HG03520 (cell line): ENCODE data around the gene PLA2G1B.

Experiments used
- ATAC-seq: cut with Tn5 transposase; IDR thresholded peaks from one replicate; pipeline ENCODE4 v1.9.1; 2021; ENCODE audit warnings: mild to moderate bottlenecking, moderate library complexity; ENCODE audit not compliant: unreplicated experiment

Gene PLA2G1B

GRCh38 chr12:120328228-120328627 lies 649 bp upstream of the PLA2G1B start:
- ATAC-seq, result no peak

GRCh38 chr12:120324841-120325417 lies 2.6 kb downstream of the PLA2G1B start:
- ATAC-seq, result no peak

- no peak for ATAC-seq
Observed at GRCh38 chr12:120323772-120324171, 3.8 kb downstream of the PLA2G1B start.

GRCh38 chr12:120321382-120322202 lies 6.0 kb downstream of the PLA2G1B start:
- ATAC-seq, result no peak

- peak; percentile 98 for ATAC-seq
Observed at GRCh38 chr12:120317224-120318105, 10.1 kb downstream of the PLA2G1B start.

- ATAC-seq, result no peak
Observed at GRCh38 chr12:120316798-120317223, 10.8 kb downstream of the PLA2G1B start.

GRCh38 chr12:120314220-120314619 lies 13.4 kb downstream of the PLA2G1B start:
- no peak for ATAC-seq

GRCh38 chr12:120301962-120302815 lies 25.4 kb downstream of the PLA2G1B start, which contains the start of gene SIRT4:
Gene SIRT4 (plus strand): TSS chr12:120302321. CDS start chr12:120303562, 1,241 bp downstream.
- ATAC-seq, result peak; percentile 89

- ATAC-seq, result peak; percentile 28
Observed at GRCh38 chr12:120292661-120293531, 34.7 kb downstream of the PLA2G1B start, which contains the start of gene RNU4-1. Gene RNU4-1 (minus strand): TSS chr12:120293237.

GRCh38 chr12:120292411-120292660 lies 35.2 kb downstream of the PLA2G1B start:
- ATAC-seq, result peak; percentile 13

GRCh38 chr12:120290609-120291305 lies 36.8 kb downstream of the PLA2G1B start:
- ATAC-seq, result no peak

GRCh38 chr12:120287491-120287890 lies 40.1 kb downstream of the PLA2G1B start:
- no peak for ATAC-seq

GRCh38 chr12:120286768-120287490 lies 40.6 kb downstream of the PLA2G1B start:
- ATAC-seq, result no peak

- no peak for ATAC-seq
Observed at GRCh38 chr12:120284381-120284780, 43.2 kb downstream of the PLA2G1B start.

- ATAC-seq, result no peak
Observed at GRCh38 chr12:120283318-120283717, 44.3 kb downstream of the PLA2G1B start.

- no peak for ATAC-seq
Observed at GRCh38 chr12:120278137-120279069, 49.2 kb downstream of the PLA2G1B start.

- no peak for ATAC-seq
Observed at GRCh38 chr12:120276734-120277133, 50.8 kb downstream of the PLA2G1B start.
